Forelimb muscle (tissue), 1 donor: Measurements from ENCODE around the gene HAGHL. TPM values are rescaled to one million over a fixed set of nuclear protein-coding genes. Genes with fewer than 3 reads are reported as not detected.

Source experiments
- DNase-seq: peaks from one replicate; pipeline ENCODE4 v3.0.0-alpha.2; 2013; ENCODE audit warnings: low read depth
- polyA plus RNA-seq: library from polyadenylated mRNA; unstranded; fragments of 120-200 nt; gene quantifications from one replicate; pipeline ENCODE4 v1.2.1, GENCODE V29; 2013; ENCODE audit not compliant: insufficient read length

HAGHL gene
- polyA plus RNA-seq, 1 donor = 3.2 TPM

DNA sequence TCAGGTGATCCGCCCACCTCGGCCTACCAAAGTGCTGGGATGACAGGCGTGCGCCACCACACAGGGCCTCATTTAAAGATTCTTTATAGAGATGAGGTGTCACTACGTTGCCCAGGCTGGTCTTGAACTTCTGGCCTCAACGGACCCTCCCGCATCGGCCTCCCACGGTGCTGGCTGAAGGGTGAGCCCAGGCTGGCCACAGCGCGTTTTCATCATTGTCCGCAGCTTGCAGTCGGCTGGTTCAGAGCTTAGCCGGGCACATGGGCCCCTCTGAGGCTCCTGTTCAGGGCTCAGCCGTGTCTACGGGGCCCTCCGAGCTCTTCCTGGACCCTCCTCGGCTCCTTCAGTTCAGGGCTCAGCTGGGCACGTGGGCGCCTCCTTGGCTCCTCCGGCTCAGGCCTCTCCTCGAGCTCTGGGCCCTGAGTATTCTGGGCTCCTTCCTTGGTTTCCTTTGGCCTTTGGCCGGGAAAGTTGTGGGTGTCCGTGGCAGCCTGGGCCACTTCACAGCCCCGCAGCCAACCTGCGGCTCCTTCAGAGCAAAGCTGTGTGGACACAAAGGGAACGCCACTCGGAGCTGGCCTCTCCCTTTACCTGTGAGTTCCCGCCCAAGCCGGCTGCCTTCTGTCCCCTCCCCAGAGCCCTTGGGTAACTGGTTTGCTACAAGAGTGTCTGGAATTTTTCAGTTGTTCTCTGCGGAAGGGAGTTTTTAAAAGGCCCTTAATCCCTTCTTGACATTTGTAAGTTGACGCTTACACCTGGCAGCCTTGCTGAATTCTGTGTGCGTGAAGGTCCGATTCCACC is 32.4 kb downstream of the HAGHL start:
- no peak for DNase-seq

GRCh38 chr16:760065-760464 is 33.2 kb downstream of the HAGHL start:
- no peak for DNase-seq

DNA sequence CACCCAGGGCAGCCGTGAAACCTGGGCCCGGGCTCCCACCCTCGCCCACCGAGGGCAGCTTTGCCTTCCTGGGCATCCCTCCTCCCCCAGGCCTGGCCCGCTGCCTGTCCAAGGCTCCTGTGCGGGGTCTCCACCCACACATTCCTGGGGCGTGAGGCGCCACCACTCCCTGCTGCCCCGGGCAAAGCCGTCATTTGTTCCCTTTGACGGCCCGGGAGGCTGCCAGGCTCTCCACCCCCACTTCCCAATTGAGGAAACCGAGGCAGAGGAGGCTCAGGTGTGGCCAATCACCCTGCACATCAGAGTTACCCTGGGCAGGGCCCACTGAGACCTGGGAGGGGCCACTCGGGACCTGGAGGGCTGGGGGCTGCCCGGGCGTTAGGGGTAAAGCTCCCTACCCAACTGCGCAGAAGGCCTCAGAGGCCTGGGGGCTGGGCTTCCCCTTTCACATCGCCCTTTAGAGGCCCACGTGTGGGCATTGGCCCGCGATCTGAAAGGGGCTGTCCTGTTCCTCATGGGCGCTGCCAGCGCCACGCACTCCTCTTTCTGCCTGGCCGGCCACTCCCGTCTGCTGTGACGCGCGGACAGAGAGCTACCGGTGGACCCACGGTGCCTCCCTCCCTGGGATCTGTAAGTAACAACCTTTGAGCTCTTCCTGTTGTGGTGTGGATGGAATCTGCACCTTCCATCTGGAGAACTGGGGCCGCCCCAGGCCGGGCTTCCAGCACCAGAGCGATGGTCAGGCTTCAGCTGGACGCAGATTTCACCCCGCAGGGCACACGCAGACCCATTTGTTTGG is 33.8 kb downstream of the HAGHL start, which contains the start of gene MSLN:
MSLN (plus strand) TSS at position 190 of the 799 bp plus-strand sequence. CDS start 1,947 bp downstream, outside the sequence.
- DNase-seq = no peak

DNA sequence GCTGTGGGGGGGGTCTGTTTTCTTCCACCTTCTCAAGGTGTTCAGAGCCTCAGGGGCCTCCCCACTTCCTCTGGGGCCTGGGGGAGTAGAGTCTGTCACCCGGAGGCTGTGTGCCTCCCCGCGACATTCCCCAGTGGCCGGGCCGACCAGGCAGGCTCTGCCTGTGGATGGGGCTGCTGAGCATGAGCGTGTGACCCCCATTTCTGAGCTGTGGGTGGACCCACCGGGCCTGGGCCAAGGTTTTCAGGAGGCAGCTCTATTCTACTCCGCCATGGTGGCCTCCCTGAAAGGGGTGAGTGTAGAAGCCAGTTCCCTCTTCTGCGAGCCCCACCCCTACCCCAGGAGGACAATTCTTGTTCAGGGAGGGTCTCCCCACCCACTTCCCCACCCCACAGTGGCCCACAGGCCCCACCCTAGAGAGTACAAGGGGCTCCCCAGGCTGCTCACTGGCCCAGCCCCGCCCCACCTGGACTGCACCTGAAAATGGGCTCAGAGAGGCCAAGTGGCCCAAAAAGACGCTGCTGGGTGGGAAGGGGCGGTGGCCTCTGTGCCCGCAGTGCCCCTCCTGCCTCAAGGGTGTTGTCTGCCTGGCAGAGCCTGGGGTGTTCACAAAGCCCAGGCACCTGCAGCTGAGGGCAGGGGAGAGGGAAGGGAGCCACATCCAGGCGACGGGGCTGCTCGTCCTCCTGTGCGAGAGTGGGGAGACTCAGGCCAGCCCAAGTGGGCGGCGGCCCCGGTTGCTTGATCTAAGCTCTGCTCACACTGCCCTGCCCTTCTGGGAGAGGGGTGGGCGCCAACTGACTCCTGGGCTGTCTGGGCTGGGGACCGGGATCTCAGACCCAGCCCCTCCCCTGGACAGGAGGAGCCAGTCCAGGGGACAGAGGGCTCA is 35.0 kb downstream of the HAGHL start:
- DNase-seq = no peak

GRCh38 chr16:762595-763268 is 35.8 kb downstream of the HAGHL start:
- DNase-seq = no peak

- DNase-seq = no peak
Measured at GRCh38 chr16:763369-764183, 36.7 kb downstream of the HAGHL start.

GRCh38 chr16:764184-764750 is 37.4 kb downstream of the HAGHL start:
- DNase-seq = no peak

DNA sequence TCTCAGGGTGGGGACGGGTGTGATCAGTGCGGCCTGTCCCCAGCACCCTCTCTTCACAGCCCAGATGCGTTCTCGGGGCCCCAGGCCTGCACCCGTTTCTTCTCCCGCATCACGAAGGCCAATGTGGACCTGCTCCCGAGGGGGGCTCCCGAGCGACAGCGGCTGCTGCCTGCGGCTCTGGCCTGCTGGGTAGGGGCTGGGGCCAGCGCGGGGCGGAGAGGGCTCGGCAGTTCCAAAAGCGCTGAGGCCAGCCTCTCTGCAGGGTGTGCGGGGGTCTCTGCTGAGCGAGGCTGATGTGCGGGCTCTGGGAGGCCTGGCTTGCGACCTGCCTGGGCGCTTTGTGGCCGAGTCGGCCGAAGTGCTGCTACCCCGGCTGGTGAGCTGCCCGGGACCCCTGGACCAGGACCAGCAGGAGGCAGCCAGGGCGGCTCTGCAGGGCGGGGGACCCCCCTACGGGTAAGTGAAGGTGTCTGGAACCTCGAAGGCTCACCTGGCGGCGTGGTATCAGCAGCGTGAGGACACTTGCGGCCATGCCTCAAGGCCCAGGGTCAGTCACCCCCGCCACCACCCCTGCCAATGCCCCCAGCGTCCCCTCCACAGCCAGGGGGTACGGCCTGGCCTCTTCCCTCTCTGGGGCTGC is 38.1 kb downstream of the HAGHL start:
- no peak for DNase-seq

DNA sequence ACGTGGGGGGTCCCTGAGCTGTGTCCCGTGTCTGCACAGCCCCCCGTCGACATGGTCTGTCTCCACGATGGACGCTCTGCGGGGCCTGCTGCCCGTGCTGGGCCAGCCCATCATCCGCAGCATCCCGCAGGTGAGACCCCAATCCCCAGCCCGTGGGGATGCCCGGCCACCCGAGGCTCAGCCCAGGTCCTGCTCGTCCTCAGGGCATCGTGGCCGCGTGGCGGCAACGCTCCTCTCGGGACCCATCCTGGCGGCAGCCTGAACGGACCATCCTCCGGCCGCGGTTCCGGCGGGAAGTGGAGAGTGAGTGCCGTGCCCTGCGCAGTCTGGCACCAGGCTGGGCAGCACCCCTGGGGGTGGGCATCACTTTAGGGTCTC is 38.6 kb downstream of the HAGHL start:
- DNase-seq = no peak

GRCh38 chr16:766008-766819 is 39.3 kb downstream of the HAGHL start:
- DNase-seq = no peak

- DNase-seq = no peak
Measured at GRCh38 chr16:766820-767640, 40.1 kb downstream of the HAGHL start.

DNA sequence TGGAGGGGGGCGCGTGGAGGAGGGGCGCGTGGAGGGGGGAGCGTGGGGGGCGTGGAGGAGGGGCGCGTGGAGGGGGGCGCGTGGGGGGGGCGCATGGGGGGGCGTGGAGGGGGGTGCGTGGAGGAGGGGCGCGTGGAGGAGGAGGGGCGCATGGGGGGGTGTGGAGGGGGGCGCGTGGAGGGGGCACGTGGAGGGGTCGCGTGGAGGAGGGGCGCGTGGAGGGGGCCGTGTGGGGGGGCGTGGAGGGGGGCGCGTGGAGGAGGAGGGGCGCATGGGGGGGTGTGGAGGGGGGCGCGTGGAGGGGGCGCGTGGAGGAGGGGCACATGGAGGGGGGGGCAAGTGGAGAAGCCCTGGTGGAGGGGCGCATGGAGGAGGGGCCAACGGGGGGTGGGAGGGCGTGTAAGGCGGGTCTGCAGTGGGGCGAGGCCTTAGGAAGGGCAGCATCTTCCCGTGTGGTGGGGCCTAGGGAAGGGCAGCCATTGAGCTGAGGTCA is 40.9 kb downstream of the HAGHL start:
- DNase-seq = no peak

DNA sequence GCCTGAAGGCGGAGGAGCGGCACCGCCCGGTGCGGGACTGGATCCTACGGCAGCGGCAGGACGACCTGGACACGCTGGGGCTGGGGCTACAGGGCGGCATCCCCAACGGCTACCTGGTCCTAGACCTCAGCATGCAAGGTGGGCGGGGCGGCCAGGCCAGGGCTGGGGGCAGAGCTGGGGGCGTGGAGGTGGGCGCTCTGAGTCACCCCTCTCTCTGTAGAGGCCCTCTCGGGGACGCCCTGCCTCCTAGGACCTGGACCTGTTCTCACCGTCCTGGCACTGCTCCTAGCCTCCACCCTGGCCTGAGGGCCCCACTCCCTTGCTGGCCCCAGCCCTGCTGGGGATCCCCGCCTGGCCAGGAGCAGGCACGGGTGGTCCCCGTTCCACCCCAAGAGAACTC is 41.5 kb downstream of the HAGHL start:
- DNase-seq = no peak

DNA sequence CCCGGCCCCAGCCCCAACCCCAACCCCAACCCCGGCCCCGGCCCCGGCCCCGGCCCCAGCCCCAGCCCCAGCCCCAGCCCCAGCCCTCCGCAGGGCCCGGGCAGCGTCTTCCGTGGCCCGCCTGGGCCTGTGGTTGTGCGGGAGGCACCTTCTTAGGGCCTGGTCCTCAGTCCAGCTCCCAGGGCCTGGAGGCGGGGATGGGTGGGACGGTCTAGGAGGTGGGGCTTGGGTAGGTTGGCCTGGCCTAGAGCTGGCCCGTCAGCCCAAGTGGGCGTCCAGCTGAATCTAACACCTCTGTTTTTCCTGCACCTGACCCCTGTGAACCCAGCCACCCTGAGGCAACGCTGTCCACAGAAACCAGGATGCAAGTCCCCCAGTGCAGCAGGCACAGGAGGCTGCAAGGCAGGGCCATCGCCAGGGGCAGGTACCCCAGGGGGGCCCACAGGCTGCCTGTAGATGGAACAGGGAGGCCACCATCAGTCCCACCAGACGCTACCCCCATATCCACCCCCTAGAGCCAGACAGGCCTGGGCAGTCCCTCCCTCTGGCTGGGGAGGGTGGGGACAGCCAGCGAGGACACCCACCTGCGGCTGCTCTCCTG is 42.4 kb downstream of the HAGHL start:
- DNase-seq = no peak

GRCh38 chr16:769934-770333 is 43.0 kb downstream of the HAGHL start:
- no peak for DNase-seq

GRCh38 chr16:770411-770810 is 43.5 kb downstream of the HAGHL start:
- DNase-seq = no peak

DNA sequence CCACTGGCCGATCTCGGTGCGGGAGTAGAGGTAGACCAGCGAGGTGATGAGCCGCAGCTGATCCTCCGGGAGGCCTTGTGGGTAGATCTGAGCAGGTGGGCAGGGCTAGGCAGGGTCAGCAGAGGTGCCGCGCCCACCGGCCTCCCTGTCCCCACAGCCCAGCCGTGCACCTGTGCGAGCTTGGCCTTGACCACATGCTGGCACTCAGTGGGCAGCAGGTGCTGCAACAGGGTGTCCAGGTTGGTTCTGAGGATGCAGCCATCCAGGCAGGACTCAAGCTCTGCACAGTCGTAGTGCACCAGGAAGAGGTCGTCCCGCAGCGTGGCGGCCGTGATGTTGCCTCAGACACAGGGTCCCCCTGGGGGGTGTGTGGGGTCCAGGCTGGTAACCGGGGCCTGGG is 46.1 kb downstream of the HAGHL start:
- DNase-seq = no peak
